Measurements from ENCODE around the gene BCDIN3D.

DNA sequence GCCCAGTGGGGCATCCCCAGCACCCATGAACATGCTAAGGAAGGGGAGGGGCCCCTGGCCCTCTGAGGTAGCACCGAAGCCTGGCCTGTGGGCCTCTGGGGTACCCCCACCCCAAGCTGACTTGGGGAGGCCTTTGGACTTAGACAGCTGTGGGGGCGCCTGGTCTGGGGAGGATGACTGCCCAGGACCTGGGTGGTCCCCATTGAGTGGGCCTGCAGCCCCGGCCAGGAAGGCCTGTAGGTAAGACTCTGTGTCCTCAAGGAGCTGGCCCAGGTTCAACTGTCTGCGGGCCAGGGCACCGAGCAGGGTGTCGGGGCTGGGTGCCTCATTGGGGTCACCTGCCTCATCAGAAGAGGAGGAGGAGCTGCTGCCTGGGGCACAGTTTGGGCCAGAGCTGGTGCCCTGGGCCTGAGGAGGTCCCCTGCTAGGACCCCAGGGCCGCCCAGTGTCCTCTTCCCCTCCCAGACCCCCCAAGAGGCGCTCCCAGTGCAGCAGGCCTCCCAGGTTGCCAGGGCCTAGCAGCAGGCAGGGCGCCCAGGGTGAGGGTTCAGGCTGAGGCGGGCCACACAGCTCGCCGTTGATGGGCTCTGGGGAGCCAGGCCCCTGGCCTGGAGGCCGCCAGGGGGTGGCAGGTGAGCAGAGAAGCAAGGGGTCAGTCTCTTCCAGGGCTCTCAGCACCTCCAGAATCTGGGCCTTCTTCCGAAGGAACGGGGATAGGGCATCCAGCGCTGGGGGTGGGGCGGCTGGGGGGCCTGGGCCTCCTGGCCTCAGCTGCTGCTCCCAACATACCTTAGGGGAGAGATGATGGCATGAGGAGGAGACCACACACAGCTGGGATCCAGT is 46.1 kb downstream of the BCDIN3D start:
- TF ChIP-seq, protein P1, sequence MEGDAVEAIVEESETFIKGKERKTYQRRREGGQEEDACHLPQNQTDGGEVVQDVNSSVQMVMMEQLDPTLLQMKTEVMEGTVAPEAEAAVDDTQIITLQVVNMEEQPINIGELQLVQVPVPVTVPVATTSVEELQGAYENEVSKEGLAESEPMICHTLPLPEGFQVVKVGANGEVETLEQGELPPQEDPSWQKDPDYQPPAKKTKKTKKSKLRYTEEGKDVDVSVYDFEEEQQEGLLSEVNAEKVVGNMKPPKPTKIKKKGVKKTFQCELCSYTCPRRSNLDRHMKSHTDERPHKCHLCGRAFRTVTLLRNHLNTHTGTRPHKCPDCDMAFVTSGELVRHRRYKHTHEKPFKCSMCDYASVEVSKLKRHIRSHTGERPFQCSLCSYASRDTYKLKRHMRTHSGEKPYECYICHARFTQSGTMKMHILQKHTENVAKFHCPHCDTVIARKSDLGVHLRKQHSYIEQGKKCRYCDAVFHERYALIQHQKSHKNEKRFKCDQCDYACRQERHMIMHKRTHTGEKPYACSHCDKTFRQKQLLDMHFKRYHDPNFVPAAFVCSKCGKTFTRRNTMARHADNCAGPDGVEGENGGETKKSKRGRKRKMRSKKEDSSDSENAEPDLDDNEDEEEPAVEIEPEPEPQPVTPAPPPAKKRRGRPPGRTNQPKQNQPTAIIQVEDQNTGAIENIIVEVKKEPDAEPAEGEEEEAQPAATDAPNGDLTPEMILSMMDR (IDR thresholded peaks at IDR 0.05), result no peak
- TF ChIP-seq POLR2A (IDR thresholded peaks at IDR 0.05), result no peak
- TF ChIP-seq POLR2AphosphoS5 (IDR thresholded peaks at IDR 0.05), result no peak
